GM18868 (cell line): ENCODE measurements around the gene ARID4B.
A peak's percentile ranks its signal among the peaks of the same experiment; 100 is the strongest.
"Not testable (repeated sequence)": the region's sequence is repeated elsewhere in the genome, so short reads cannot be mapped to it uniquely, and the experiment has no call there.

Experiments
- ATAC-seq: cut with Tn5 transposase; IDR thresholded peaks from one replicate; pipeline ENCODE4 v1.9.1; 2021; ENCODE audit warnings: mild to moderate bottlenecking, moderate library complexity; ENCODE audit not compliant: unreplicated experiment

The ARID4B gene

DNA sequence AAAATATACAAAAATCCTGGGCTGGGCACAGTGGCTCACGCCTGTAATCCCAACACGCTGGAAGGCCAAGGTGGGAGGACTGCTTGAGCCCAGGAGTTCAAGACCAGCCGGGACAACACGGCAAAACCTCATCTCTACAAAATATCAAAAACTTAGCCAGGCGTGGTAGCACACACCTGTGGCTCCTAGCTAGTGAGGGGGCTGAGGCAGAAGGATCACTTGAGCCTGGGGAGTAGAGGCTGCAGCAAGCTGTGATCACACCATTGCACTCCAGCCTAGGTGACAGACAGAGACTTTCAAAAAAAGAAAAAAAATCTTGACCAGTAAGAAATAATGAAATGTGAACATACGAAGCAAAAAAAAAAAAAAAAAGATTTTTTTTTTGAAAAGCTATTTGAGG, 52.1 kb downstream of the ARID4B start:
- ATAC-seq, result no peak

DNA sequence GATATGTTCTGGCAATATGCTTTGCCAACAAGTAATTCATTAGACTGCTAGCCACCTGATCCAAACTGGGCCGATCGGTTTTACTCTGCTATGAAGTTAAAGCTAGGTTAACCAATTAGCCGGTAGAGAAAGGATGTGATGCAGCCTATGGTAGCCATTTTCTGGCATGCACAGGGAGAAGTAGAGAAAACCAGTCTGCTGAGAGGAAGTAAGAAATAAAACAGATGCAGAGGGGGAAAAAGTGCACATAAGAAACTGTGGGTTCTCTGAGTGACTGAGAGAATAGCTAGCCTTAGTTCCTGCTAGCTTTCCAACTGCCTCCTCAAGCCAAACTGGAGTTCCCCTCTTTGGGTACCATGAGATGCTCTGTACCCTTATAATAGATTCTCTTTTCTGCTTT, 52.8 kb downstream of the ARID4B start:
- peak; percentile 76 for ATAC-seq

DNA sequence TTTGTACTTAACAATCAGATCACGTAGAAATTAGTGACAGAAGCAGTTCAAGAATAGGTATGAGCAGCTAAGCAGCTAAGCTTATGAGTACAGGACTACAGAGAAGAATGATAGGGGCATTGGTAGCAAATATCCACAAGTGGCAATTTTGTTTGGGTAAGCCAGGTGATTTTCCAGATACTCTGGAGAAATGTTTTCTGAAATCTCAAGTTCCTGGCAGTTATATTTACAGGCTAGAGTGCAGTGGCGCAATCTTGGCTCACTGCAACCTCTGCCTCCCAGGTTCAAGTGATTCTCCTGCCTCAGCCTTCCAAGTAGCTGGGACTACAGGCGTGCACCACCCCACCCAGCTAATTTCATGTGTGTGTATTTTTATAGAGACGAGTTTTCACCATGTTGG, 55.1 kb downstream of the ARID4B start:
- no peak for ATAC-seq

DNA sequence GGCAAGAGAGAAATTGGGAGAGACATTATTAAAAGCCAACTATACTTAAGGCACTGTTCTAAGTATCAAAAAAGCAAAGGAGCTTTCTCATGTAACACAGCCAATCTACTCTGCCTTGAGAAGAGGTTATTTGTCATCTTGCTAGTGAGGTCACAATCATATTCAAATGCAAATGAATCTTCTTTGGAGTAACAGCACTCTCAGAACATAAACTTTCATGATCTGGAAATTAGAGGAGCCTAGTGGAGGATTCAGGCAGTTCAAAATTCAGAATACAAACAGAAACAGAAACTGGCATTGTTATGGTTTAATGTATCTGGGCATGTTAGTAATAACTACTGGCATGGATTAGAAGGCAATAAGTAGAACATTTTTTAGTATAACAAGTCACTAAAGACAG, 57.4 kb downstream of the ARID4B start:
- ATAC-seq, result no peak

DNA sequence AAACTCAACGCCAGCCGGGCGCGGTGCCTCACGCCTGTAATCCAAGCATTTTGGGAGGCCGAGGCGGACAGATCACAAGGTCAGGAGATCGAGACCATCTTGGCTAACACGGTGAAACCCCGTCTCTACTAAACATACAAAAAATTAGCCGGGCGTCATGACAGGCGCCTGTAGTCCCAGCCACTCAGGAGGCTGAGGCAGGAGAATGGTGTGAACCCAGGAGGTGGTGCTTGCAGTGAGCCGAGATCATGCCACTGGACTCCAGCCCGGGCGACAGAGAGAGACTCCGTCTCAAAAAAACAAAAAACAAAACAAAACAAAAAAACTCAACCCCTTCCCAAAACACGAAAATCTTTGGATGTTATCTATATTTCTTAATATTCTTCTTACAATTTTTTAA, 58.0 kb downstream of the ARID4B start:
- ATAC-seq, result not testable (repeated sequence)

DNA sequence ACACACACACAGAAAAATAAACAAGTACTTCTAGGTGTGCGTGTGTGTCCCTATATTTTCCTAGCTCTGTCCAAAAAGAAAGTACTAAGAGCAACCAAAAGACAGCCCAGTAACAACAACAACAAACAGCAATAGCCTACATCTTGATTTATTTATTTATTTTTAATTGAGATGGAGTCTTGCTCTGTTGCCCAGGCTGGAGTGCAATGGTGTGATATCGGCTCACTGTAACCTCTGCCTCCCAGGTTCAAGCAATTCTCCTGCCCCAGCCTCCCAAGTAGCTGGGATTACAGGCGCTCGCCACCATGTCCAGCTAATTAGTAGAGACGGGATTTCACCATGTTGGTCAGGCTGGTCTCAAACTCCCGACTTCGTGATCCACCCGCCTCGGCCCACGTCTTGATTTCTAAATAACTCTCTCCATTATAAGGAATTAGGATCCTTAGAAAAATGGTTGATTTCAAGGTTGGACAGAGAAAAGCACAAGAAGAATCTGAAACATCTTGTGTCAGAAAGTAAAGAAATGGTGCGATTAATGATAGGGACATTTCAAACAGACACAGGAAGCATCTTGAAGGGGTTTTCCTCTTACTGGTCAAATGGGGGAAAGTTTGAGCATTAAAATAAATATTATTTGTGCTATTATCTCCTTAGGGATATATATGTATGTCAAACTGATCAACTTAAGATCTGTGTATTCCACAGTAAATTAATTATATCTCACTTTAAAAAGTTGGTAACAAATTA, 59.4 kb downstream of the ARID4B start:
- ATAC-seq, result no peak

DNA sequence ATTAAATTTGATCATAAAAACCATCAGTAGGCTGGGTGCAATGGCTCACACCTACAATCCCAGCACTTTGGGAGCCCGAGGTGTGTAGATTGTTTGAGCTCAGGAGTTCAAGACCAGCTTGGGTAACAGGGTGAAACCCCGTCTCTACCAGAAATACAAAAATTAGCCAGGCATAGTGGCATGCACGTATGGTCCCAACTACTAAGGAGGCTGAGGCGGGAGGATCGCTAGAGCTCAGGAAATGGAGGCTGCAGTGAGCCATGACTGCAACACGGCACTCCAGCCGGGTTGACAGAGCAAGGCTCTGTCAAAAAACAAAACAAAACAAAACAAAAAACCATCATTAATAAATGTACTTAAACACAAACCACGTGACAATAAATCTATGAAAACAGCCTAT, 61.0 kb downstream of the ARID4B start:
- no peak for ATAC-seq

DNA sequence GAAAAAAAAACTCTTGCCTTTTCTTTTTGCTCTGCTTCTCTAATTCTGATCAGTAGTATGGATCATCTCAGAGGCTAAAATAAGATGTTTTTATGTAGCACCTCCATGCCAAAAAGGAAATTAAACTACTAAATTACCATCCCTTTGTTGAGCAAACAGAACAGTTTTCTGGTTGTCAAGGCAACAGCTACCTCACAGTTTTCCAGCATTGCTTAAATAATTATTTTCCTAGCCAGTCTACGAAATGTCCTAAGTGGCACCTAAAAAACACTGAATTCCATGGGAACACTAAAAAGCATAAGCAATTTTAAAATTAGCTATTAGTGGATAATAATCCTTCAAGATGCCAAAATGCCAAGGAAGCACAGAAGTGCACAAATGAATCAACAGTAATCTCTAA, 61.7 kb downstream of the ARID4B start:
- no peak for ATAC-seq

DNA sequence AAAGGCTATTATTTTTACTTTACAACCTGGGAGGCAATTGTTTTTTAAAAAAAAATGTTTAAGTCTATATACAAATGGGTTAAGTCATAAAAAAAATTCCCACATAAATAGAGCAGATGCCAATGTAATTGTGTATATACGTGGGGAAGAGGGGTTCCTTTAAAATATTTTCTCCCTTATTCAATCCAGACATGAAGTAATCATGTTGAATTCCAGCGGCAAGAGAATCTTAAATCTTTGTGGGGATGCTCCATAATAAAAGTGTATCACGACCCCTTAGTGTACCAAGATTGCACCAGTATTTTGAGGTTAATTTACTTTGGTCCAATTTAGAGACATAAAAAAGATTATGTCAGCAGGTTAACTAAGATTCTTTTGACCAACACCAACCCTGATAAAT, 62.1 kb downstream of the ARID4B start:
- ATAC-seq, result no peak

DNA sequence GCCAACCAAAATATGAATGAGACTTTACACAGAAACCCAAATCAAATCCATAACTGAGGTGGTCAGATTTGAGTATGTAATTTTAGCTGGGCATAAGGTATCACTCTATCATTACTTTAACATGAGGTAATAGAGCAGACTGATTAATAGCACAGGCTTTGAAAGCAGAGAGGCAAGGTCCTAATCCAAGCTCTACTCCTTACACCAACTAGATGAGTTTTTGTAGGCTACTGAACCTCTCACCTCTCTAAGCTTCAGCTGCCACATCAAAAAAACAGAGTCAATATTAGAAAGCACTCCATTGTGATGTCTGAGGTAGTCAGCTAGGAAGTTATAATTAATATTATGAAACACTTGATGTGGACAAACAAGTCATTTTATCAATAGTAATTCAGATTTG, 63.7 kb downstream of the ARID4B start:
- ATAC-seq, result no peak

DNA sequence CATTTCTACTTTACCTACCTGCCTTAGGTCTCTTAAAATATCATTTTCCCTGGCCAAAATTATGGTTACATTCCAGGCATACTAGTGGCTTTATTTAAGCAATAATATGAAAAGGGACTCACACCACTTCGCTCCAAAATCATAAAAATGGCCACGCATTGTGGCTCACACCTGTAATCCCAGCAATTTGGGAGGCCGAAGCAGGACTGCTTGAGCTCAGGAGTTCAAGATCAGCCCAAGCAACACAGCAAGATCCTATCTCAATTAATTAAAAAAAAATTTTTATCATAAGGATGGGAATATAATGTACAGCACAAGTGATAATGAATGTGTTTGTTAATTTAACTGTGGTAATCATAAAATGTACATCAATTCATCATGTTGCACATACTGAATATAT, 65.4 kb downstream of the ARID4B start:
- ATAC-seq, result no peak

DNA sequence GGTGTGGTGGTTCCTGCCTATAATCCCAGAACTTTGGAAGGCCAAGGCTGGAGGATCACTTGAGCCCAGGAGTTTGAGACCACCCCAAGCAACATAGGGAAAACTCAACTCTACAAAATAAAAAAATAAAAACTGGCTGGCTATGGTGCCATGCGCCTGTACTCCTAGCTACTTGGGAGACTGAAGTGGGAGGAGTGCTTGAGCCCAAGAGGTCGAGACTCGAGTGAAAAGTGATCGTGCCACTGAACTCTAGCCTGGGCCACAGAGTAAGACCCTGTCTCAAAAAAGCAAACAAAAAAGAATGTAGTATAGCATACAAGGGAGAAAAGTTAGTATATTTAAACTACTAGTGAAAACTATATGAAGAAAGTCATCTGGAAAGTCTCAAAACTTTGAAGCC, 66.7 kb downstream of the ARID4B start:
- ATAC-seq, result no peak

DNA sequence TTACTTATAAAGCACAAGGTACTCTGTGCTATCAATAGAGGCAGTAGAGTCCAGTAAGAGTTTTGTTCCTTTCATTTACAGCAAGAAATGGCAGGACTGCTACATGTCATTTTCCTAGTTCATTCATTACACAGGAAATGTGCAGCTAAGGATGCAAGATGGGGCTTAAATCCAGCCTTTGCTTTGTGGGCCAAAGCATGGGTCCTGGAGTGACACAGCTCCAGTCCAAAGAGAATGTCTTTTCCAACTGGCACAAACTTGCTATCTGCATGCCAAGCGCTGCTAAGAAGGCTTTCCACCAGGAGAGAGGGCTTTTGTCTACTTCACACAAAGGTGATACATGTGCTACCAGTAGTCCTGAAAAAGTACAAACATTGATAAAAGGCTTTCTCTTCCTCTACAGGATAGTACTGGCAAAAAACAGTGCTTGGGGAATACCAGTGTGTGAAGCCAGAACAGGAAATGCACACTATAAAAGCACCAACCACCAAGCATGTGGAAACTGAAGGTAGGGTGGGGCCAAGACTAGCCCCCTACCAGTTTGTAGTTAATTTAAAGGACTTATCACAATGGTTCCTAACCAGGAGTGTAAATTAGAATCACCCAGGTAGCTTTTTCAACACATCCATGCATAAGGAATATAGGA, 68.7 kb downstream of the ARID4B start:
- ATAC-seq, result peak; percentile 81

DNA sequence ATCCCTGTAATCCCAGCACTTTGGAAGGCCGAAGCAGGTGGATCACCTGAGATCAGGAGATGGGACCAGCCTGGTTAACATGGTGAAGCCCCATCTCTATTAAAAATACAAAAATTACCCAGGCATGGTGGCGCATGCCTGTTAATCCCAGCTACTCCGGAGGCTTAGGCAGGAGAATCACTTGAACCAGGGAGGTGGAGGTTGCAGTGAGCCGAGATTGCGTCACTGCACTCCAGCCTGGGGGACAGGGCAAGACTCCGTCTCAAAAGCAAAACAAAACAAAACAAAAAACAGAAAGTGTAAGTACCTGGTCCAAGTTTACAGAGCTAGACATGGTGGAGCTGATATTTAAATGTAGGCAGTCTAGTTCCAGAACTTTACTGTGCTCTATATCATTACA, 69.9 kb downstream of the ARID4B start:
- not testable (repeated sequence) for ATAC-seq

DNA sequence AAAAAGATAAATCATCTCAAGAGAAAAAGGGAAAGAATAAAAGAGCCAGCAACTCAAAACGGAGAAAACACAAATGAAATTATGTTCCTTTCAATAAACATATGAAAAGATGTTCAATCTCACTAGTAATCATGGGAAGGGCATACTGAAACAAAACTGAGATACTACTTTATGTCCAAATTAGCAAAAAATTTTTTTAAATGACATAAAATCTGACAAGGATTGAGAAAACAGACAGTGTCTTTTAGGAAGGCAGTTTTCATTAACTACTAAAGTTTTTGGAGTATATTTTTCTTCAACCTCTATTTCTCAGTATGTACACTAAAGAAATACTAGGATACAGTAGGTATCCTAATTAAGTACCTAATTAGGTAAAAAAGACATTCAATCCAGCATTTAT, 73.3 kb downstream of the ARID4B start:
- ATAC-seq, result no peak

DNA sequence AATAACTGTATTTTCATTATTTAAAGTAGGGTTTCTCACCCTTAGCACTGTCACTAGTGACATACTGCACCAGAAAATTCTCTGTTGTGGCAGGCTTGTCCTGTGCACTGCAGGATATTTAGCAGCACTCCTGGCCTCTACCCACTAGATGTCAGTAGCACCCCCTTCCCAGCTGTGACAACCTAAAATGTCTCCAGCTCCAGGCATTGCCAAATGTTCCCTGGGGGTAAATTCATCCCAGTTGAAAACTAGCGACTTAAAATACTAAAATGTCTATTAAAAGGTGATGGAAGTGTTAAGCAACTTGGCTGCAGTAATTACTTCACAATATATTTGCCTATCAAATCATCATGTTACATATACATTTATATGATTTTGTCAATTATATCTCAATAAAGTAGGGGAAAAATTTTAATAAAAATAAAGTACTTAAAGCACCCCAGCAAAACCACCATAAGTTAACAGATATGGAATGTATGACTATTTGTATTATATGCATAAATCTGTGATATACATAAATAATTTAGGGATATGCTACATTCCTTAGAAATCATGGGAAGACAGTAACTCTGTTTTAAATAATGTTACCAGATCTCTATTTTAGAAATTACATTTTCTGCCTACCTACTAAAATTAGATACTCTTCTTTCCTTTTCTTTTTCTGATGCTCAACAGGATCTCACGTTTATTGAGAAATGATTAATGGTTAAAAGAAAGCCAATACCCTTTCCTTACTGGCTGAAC, 74.6 kb downstream of the ARID4B start:
- peak; percentile 58 for ATAC-seq

DNA sequence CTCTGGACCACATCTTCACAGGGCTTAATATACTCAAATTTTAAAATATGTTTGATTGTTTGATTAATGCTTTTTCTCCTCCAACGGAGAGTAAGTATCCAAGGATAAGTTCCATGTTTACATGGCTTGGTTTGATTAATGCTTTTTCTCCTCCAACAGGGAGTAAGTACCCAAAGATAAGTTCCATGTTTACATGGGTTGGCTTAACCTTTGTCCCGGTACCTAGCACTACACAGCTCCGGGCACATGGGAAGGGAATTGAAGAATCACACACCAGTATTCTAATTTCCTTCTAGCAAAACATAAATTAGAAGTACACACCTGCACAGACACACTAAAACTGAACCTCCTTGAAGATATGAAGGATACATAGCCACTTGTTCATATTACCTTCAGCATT, 77.5 kb downstream of the ARID4B start:
- ATAC-seq, result no peak

DNA sequence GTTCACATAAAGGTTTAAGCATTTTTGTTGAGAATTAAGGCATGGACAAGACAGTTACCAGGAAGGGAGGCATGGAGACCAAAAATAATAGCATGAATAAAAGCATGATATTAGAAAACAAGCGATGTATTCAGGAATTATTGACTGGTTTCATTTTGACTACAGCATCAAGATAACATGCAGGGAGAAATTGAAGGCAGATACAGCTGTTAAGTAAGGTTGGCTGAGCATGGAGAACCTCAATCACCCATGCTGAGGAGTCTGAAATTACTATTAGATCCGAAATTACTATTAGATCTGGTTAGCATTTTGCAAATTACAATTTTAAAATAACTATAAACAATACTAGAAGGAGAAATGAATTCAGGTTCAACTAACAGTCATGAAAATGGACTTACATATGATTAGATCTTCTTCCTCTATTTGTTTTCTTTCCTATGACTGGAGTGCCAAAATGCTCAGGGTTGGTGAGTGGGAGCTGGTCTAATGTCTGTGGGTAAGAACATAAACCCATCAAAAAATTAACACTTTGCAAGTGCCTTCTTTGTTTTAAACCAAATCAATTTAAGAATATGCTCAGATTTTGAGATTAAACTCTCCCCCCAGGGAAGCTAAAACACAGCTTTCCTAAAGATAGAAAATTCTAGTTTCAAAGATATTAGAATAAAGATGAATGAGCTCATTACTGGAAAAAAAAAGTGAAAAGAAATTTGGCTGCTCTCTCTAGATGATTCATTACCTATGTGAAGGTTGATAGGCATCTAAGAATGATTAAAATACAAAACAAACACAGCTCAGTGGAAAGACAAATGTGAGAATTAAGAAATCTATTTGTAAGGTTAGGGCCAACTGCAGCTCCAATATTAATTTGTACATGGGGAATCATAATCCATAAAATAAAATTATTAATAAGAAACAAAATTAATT, 81.7 kb downstream of the ARID4B start:
- ATAC-seq, result peak; percentile 56

DNA sequence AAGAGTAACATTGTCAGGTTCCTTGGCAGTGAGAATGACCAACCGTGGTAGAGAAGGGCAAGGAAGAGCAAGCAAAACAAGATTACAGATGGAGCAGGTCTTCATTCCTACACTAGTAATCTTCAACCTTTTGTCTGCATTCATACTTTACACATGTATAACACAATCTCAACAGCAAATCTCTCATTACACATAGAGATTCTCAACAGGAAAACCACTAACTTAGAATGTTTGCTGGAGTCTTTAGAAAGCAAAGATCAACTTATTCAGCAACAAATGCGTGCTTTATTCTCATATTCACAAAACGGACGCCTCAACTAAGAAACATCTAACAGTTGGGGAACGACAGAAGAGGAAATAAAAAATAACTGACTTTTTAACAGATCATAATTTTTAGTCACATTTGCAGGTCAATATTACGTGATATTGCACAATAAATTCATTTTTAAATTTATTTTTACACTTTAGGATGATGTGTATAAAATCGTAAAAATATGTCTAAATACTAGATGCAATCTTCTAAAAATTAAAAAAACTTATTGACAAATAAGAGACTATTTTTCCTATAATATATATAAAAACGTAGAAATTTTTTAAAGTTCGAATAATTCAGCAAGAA, 82.9 kb downstream of the ARID4B start:
- no peak for ATAC-seq

DNA sequence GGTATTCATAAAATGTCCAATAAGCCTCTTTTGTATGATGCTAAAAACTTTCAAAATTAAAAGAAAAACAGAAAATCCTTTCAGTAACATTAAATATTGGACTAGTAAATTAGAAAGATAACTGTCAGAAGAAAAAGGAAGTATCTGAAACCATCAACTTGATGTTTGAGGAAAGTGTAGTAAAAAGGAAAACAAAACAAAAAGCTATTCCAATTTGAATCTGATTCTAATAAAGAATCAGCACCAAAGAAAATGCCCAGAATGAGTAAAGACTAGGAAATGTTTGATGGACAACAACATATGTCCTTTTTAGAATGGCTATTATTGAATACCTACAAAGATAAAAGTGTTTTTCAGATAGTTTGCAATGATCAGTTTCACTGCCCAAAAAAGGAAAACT, 87.0 kb downstream of the ARID4B start:
- ATAC-seq, result no peak

DNA sequence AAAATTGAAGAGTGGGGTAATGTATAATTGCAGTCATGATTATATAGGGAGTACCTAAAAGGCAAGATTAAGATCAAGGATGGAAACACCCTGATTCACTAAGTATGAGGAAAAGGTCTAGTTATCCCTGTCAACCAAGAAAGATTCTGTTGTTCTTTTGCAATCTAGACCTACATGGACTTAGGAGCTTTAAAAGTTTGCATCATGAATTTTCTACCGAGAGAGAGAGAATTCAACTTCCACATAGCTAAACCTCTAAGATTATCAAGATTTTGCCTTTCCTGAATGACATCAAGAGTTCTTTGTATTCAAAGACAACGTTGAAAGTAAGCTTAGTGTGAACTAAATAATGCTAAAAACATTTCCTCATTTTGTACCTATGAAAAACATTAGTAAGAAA, 88.1 kb downstream of the ARID4B start:
- no peak for ATAC-seq
